ENCODE measurements around the gene KRT82.

- TF ChIP-seq, protein P1, sequence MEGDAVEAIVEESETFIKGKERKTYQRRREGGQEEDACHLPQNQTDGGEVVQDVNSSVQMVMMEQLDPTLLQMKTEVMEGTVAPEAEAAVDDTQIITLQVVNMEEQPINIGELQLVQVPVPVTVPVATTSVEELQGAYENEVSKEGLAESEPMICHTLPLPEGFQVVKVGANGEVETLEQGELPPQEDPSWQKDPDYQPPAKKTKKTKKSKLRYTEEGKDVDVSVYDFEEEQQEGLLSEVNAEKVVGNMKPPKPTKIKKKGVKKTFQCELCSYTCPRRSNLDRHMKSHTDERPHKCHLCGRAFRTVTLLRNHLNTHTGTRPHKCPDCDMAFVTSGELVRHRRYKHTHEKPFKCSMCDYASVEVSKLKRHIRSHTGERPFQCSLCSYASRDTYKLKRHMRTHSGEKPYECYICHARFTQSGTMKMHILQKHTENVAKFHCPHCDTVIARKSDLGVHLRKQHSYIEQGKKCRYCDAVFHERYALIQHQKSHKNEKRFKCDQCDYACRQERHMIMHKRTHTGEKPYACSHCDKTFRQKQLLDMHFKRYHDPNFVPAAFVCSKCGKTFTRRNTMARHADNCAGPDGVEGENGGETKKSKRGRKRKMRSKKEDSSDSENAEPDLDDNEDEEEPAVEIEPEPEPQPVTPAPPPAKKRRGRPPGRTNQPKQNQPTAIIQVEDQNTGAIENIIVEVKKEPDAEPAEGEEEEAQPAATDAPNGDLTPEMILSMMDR (IDR thresholded peaks at IDR 0.05; ENCODE audit: poor library complexity) = no peak
- TF ChIP-seq EZH2 (IDR thresholded peaks at IDR 0.05; ENCODE audit: borderline replicate concordance) = no peak
Observed at GRCh38 chr12:52443966-52444365, 37.8 kb upstream of the KRT82 start.

Data from hepatocyte (in vitro differentiated cells).